Stimulated activated naive CD4-positive, alpha-beta T cell (primary cell): ENCODE results near the gene POU5F2.

ENCODE experiments used
- DNase-seq, 6 experiments: peaks; one replicate each; lab custom pipeline; 2025; lab: John Stamatoyannopoulos, UW

Gene POU5F2

GRCh38 chr5:93741136-93741811 is at the start of gene POU5F2:
TSS of gene POU5F2 (minus strand) at chr5:93741600. CDS start at chr5:93741563, 37 bp downstream.
- DNase-seq = no peak

GRCh38 chr5:93790401-93790800 is 49.0 kb upstream of the POU5F2 start:
- DNase-seq = no peak

GRCh38 chr5:93789173-93790067 is 48.0 kb upstream of the POU5F2 start:
- no peak for DNase-seq

GRCh38 chr5:93787598-93787997 is 46.2 kb upstream of the POU5F2 start:
- no peak for DNase-seq

- DNase-seq = no peak
Observed at GRCh38 chr5:93785475-93785874, 44.1 kb upstream of the POU5F2 start.

- no peak for DNase-seq
Observed at GRCh38 chr5:93782978-93783377, 41.6 kb upstream of the POU5F2 start.

GRCh38 chr5:93777620-93778019 is 36.2 kb upstream of the POU5F2 start:
- DNase-seq = no peak

GRCh38 chr5:93756372-93756771 is 15.0 kb upstream of the POU5F2 start:
- DNase-seq = no peak

GRCh38 chr5:93755716-93756115 is 14.3 kb upstream of the POU5F2 start:
- no peak for DNase-seq

- no peak for DNase-seq
Observed at GRCh38 chr5:93748875-93749397, 7.5 kb upstream of the POU5F2 start.

- no peak for DNase-seq
Observed at GRCh38 chr5:93746406-93747056, 5.1 kb upstream of the POU5F2 start.

GRCh38 chr5:93736284-93736683 is 5.1 kb downstream of the POU5F2 start:
- DNase-seq = no peak

- DNase-seq = no peak
Observed at GRCh38 chr5:93735378-93735777, 6.0 kb downstream of the POU5F2 start.

- no peak for DNase-seq
Observed at GRCh38 chr5:93731987-93732386, 9.4 kb downstream of the POU5F2 start.

GRCh38 chr5:93726595-93726994 is 14.8 kb downstream of the POU5F2 start:
- no peak for DNase-seq

- DNase-seq = no peak
Observed at GRCh38 chr5:93724791-93725190, 16.6 kb downstream of the POU5F2 start.

- DNase-seq = no peak
Observed at GRCh38 chr5:93723681-93724080, 17.7 kb downstream of the POU5F2 start.

- no peak for DNase-seq
Observed at GRCh38 chr5:93723005-93723404, 18.4 kb downstream of the POU5F2 start.

GRCh38 chr5:93722588-93722987 is 18.8 kb downstream of the POU5F2 start:
- no peak for DNase-seq

GRCh38 chr5:93721511-93721910 is 19.9 kb downstream of the POU5F2 start:
- no peak for DNase-seq

- DNase-seq = no peak
Observed at GRCh38 chr5:93721071-93721470, 20.3 kb downstream of the POU5F2 start.

GRCh38 chr5:93717162-93717561 is 24.2 kb downstream of the POU5F2 start:
- DNase-seq = no peak

GRCh38 chr5:93716453-93716852 is 24.9 kb downstream of the POU5F2 start:
- no peak for DNase-seq
